MCF 10A (cell line): ENCODE data around the gene STK40. TPM values are rescaled to one million over a fixed set of nuclear protein-coding genes. Genes with fewer than 3 reads are reported as not detected.

ENCODE experiments used
- BruUV-seq: library from RNA; stranded (reverse); fragments of 400-500 nt; replicated peaks from 2 replicates; lab custom pipeline; 2021; lab: Mats Ljungman, UMichigan
- CTCF ChIA-PET: fragments of 300-600 bp; sonication (Branson Sonifier 250); formaldehyde crosslinking; extraction: SDS; loops from one replicate; lab custom pipeline; 2021; ENCODE audit warnings: antibody characterized with exemption, inconsistent platforms; lab: Yijun Ruan, JAX
- POLR2A ChIA-PET: fragments of 300-600, 350-650 bp; sonication (Branson Sonifier 250); formaldehyde crosslinking; extraction: SDS; loops from one replicate; lab custom pipeline; 2020; ENCODE audit warnings: antibody characterized with exemption, inconsistent platforms; lab: Yijun Ruan, JAX
- DNase-seq: peaks from one replicate; pipeline ENCODE4 v3.0.0-alpha.2; 2018; ENCODE audit not compliant: unreplicated experiment
- H3K27ac Mint-ChIP-seq: one replicate; pipeline ENCODE4 v1.8.0; 2022; ENCODE audit warnings: mild to moderate bottlenecking, low read depth, mixed read lengths; ENCODE audit not compliant: unreplicated experiment
- H3K27me3 Mint-ChIP-seq: one replicate; pipeline ENCODE4 v1.8.0; 2022; ENCODE audit warnings: mixed read lengths; ENCODE audit not compliant: insufficient read depth, unreplicated experiment
- H3K36me3 Mint-ChIP-seq: one replicate; pipeline ENCODE4 v1.8.0; 2022; ENCODE audit warnings: mild to moderate bottlenecking, moderate library complexity, mixed read lengths; ENCODE audit not compliant: insufficient read depth, unreplicated experiment
- H3K4me1 Mint-ChIP-seq: one replicate; pipeline ENCODE4 v1.8.0; 2022; ENCODE audit warnings: mixed read lengths; ENCODE audit not compliant: insufficient read depth, unreplicated experiment
- H3K4me3 Mint-ChIP-seq: one replicate; pipeline ENCODE4 v1.8.0; 2022; ENCODE audit warnings: mild to moderate bottlenecking, moderate library complexity, mixed read lengths; ENCODE audit not compliant: unreplicated experiment
- H3K9me3 Mint-ChIP-seq: one replicate; pipeline ENCODE4 v1.8.0; 2022; ENCODE audit warnings: mixed read lengths; ENCODE audit not compliant: unreplicated experiment
- intact Hi-C: fragments of 100-400 bp; cut with micrococcal nuclease; formaldehyde crosslinking; loops from 2 replicates; pipeline ENCODE4 v1.14.1; 2022
- total RNA-seq: library from RNA; stranded (reverse); gene quantifications from 2 replicates; pipeline ENCODE4 v1.2.3, GENCODE V29; 2022
- TF ChIP-seq, protein P1 (sequence below): fragments of 200-600 bp; IDR thresholded peaks from one replicate; pipeline ENCODE4 v1.8.0; 2022; ENCODE audit warnings: antibody characterized with exemption, mild to moderate bottlenecking; ENCODE audit not compliant: unreplicated experiment

STK40 gene
- total RNA-seq, 1 experiment from 2014 or later = 44.0 TPM

GRCh38 chr1:36406440-36406839 is 20.7 kb upstream of the STK40 start:
- DNase-seq = no peak
- intact Hi-C loops = no loop called here
- Mint-ChIP-seq H3K27ac (no peak overlapping the region), H3K36me3 (no peaks in the 10 kb centered on the region), H3K4me3 (no peak overlapping the region), H3K27me3 (peaks cover 10% of the 10 kb centered on the region), H3K4me1 (no peaks in the 10 kb centered on the region), H3K9me3 (no peaks in the 10 kb centered on the region)
- TF ChIP-seq, protein P1, sequence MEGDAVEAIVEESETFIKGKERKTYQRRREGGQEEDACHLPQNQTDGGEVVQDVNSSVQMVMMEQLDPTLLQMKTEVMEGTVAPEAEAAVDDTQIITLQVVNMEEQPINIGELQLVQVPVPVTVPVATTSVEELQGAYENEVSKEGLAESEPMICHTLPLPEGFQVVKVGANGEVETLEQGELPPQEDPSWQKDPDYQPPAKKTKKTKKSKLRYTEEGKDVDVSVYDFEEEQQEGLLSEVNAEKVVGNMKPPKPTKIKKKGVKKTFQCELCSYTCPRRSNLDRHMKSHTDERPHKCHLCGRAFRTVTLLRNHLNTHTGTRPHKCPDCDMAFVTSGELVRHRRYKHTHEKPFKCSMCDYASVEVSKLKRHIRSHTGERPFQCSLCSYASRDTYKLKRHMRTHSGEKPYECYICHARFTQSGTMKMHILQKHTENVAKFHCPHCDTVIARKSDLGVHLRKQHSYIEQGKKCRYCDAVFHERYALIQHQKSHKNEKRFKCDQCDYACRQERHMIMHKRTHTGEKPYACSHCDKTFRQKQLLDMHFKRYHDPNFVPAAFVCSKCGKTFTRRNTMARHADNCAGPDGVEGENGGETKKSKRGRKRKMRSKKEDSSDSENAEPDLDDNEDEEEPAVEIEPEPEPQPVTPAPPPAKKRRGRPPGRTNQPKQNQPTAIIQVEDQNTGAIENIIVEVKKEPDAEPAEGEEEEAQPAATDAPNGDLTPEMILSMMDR = no peak
- ChIA-PET POLR2A (interaction anchor here (0.6 to 0.7 kb wide), 2 partner anchors 7 to 44 kb away, joined by 3 to 4 read pairs; partner anchors contain the start of gene OSCP1), CTCF (interaction anchor here (1.5 kb wide), 1 partner anchor 64 kb away, joined by 5 read pairs; no protein-coding TSS in a partner anchor)
- no TSS peak for BruUV-seq

DNA sequence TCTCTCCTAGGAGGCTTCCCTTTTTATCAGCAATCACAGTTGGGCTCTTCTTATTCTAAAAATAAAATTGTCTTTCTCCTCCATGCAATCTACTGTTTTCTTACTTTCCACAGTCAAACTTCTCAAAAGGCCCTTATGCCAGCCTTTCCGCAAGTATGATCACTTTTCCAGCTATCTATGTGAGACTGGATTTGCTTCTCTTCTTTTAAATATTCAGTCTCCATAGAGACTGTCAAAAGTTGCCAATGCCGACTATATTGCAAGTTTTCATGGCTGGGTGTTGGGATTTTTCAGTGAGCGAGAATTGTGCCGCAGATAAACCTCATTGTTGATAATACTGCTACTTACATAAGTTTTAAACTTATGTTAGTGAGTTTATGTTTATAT is 16.8 kb upstream of the STK40 start:
- no TSS peak for BruUV-seq
- intact Hi-C loops = no loop called here
- ChIA-PET POLR2A (interaction anchor here (0.9 kb wide), 1 partner anchor 52 kb away, joined by 3 read pairs; no protein-coding TSS in a partner anchor), CTCF (interaction anchor here (0.7 to 1.3 kb wide), 2 partner anchors 44 to 102 kb away, joined by 3 read pairs; no protein-coding TSS in a partner anchor)
- Mint-ChIP-seq H3K27me3 (peaks cover 10% of the 10 kb centered on the region), H3K4me3 (no peak overlapping the region), H3K36me3 (no peaks in the 10 kb centered on the region), H3K4me1 (peaks cover 7% of the 10 kb centered on the region), H3K27ac (no peak overlapping the region), H3K9me3 (no peaks in the 10 kb centered on the region)
- DNase-seq = no peak
- TF ChIP-seq, protein P1 = no peak

- H3K4me3 Mint-ChIP-seq = no peak overlapping the region
- CTCF ChIA-PET = interaction anchor here (0.7 kb wide), 1 partner anchor 43 kb away, joined by 3 read pairs; no protein-coding TSS in a partner anchor
Observed at GRCh38 chr1:36401602-36402503, 16.1 kb upstream of the STK40 start.

More at GRCh38 chr1:36401602-36402503, 16.1 kb upstream of the STK40 start:
- TF ChIP-seq, protein P1 = no peak
- POLR2A ChIA-PET = interaction anchor here (0.6 kb wide), 1 partner anchor 37 kb away, joined by 3 read pairs; no protein-coding TSS in a partner anchor
- peaks cover 7% of the 10 kb centered on the region for H3K4me1 Mint-ChIP-seq
- BruUV-seq = no TSS peak
- peaks cover 10% of the 10 kb centered on the region for H3K27me3 Mint-ChIP-seq
- no peaks in the 10 kb centered on the region for H3K36me3 Mint-ChIP-seq
- no peak overlapping the region for H3K27ac Mint-ChIP-seq
- DNase-seq = no peak
- intact Hi-C loops = no loop called here
- H3K9me3 Mint-ChIP-seq = no peaks in the 10 kb centered on the region
